HEK293T (cell line): ENCODE measurements around the gene MAN1C1.

Source experiments
- FOXK2 ChIP-seq: fragments of 450-650 bp; IDR thresholded peaks from 2 replicates; pipeline ENCODE4 v1.6.1; 2016; ENCODE audit warnings: mild to moderate bottlenecking
- NFRKB ChIP-seq: fragments of 450-650 bp; IDR thresholded peaks from 2 replicates; pipeline ENCODE4 v1.6.1; 2016; ENCODE audit warnings: mild to moderate bottlenecking, moderate library complexity
- SP1 ChIP-seq: fragments of 450-650 bp; IDR thresholded peaks from 2 replicates; pipeline ENCODE4 v1.6.1; 2017

DNA sequence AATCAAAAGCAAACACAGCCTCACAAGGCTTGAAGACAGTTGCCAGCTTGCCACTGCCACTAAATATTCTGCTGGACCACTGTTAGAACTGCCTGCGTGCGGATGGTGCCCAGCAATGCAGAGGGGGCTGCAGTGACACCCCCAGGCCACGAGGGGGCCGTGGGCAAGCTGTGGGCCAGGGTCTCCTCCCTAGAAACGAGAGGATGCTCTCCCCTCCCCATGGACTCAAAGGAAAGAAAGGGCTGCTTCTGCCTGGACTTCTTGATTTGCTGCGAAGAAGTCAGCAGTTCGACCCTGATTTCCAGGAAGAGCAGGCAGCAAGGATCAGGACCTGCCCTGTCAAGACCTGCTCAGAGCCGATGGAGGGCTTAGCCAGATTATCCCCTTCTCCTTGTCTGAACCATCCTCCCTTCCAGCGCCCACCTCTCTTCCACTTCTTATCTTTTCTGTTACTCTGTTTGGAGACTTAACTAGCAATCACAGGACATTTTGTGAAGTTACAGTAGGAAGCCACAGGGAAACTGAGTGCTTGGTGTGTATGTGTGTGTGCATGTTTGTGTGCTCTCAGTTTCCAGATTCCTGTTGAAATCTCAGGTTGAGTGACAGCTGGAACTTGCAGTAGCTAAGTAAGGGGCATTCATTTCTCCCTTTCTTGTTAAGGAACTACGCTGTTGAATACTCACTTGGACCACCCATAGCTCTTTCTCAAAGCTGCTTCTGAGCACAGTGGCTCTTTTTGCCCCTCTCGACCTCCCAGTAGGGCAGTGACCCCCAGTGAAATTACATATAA is 2.7 kb downstream of the MAN1C1 start:
- TF ChIP-seq FOXK2 (no peak), NFRKB (no peak), SP1 (no peak)
